Measurements from ENCODE around the gene YARS1. TPM values are rescaled to one million over a fixed set of nuclear protein-coding genes. Genes with fewer than 3 reads are reported as not detected.

Gene YARS1
- total RNA-seq, 1 experiment from 2014 or later: 244 TPM

GRCh38 chr1:32848354-32849063 lies 31.4 kb upstream of the YARS1 start:
- no peaks in the 10 kb centered on the region for H3K79me2 ChIP-seq (ENCODE audit: insufficient read depth, low read length)
- no peaks in the 10 kb centered on the region for H4K20me1 ChIP-seq (ENCODE audit: insufficient read depth)
- no peak for DNase-seq (ENCODE audit: low read depth, low spot score)
- H3K9me3 ChIP-seq (ENCODE audit: control insufficient read depth in 1 of 2, insufficient read depth in 1 of 2, low read depth in 1 of 2, low read length in 2 of 2): no peaks in the 10 kb centered on the region
- no TSS peak for BruUV-seq (replicated peaks)
- intact Hi-C loops (cut with micrococcal nuclease): no loop called here
- no peak for ATAC-seq
- no peak overlapping the region for H2AFZ ChIP-seq (ENCODE audit: low read depth, low read length, poor library complexity, severe bottlenecking)
- no peak overlapping the region for H3K27ac ChIP-seq (ENCODE audit: low read depth, low read length)
- peaks cover 3 to 12% of the 10 kb centered on the region in 2 experiments; a peak in 2 of 4 replicates for H3K36me3 ChIP-seq (ENCODE audit: control insufficient read depth in 1 of 2, insufficient read depth in 2 of 2, low read length in 2 of 2)
- H3K4me3 ChIP-seq (replicated peaks in 1 of 2; ENCODE audit: low read depth in 1 of 2, low read length in 2 of 2): no peak overlapping the region
- TF ChIP-seq CBX3 (IDR thresholded peaks at IDR 0.05; ENCODE audit: low read depth) (no peak), MAX (IDR thresholded peaks at IDR 0.05) (no peak), ATF3 (IDR thresholded peaks at IDR 0.05) (no peak), EZH2phosphoT487 (IDR thresholded peaks at IDR 0.05; ENCODE audit: borderline replicate concordance) (no peak), POLR2AphosphoS5 (IDR thresholded peaks at IDR 0.05; ENCODE audit: low read depth, low read length) (no peak), ZBTB33 (IDR thresholded peaks at IDR 0.05; ENCODE audit: extremely low read depth, insufficient replicate concordance, low read length) (no peak), EZH2 (IDR thresholded peaks at IDR 0.05) (no peak), CEBPB (IDR thresholded peaks at IDR 0.05; ENCODE audit: low read depth) (no peak), SRF (IDR thresholded peaks at IDR 0.05; ENCODE audit: low read depth) (no peak), FOSL1 (IDR thresholded peaks at IDR 0.05; ENCODE audit: low read depth) (no peak), RAD21 (IDR thresholded peaks at IDR 0.05; ENCODE audit: low read depth) (no peak), SIN3A (IDR thresholded peaks at IDR 0.05; ENCODE audit: low read depth) (no peak), JUND (IDR thresholded peaks at IDR 0.05) (no peak), YY1 (IDR thresholded peaks at IDR 0.05; ENCODE audit: extremely low read depth, insufficient replicate concordance, low read depth, low read length) (no peak), TCF7L2 (IDR thresholded peaks at IDR 0.05; ENCODE audit: borderline replicate concordance, extremely low read depth, insufficient read depth, insufficient read length) (no peak), POLR2A (IDR thresholded peaks at IDR 0.05; ENCODE audit: borderline replicate concordance, extremely low read depth, insufficient read depth, insufficient read length) (no peak), ZFX (IDR thresholded peaks at IDR 0.05) (no peak), CTCF (IDR thresholded peaks at IDR 0.05 in 2 of 3, conservative IDR thresholded peaks at IDR 0.05 in 1 of 3; ENCODE audit: borderline replicate concordance in 1 of 3, insufficient read depth in 1 of 3, low read depth in 2 of 3, low read length in 2 of 3) (no peak)
- no peaks in the 10 kb centered on the region for H3K27me3 ChIP-seq (ENCODE audit: insufficient read depth, low read length)
- H3K4me1 ChIP-seq (ENCODE audit: control insufficient read depth in 1 of 2, insufficient read depth in 2 of 2, low read length in 2 of 2): no peaks in the 10 kb centered on the region
- ChIA-PET POLR2A (no interaction called here), CTCF (no interaction called here), RAD21 (ENCODE audit: low non-redundant PET in 1 of 2, low total read pairs in 2 of 2, uncharacterized antibody in 2 of 2, unreplicated experiment in 2 of 2) (no interaction called here)
- no peak overlapping the region for H3K4me2 ChIP-seq (ENCODE audit: low read length)
- H3K9me2 ChIP-seq (ENCODE audit: insufficient read depth): no peaks in the 10 kb centered on the region
- no peak overlapping the region for H3K9ac ChIP-seq (ENCODE audit: low read length)
